H1 (cell line): Measurements from ENCODE around the gene TSC1. TPM values are rescaled to one million over a fixed set of nuclear protein-coding genes. Genes with fewer than 3 reads are reported as not detected.

Source experiments
- CHD1 ChIP-seq: IDR thresholded peaks from 2 replicates; pipeline ENCODE4 v1.6.1; 2012; ENCODE audit warnings: low read depth, low read length, improper control_type of control experiment
- JUND ChIP-seq: IDR thresholded peaks from 2 replicates; pipeline ENCODE4 v1.6.1; 2011; ENCODE audit warnings: mild to moderate bottlenecking, improper control_type of control experiment, low read length
- KDM1A ChIP-seq: fragments of 200-600, 300-600 bp; sonication (generic); IDR thresholded peaks from 2 replicates; pipeline ENCODE4 v1.7.1; 2016; ENCODE audit warnings: mild to moderate bottlenecking, low read length, borderline replicate concordance
- KDM5A ChIP-seq: fragments of 200-600 bp; IDR thresholded peaks from 2 replicates; pipeline ENCODE4 v1.7.1; 2012; ENCODE audit warnings: mild to moderate bottlenecking, low read length, inconsistent platforms, mixed read lengths
- POU5F1 ChIP-seq: IDR thresholded peaks from 2 replicates; pipeline ENCODE4 v1.6.1; 2011; ENCODE audit warnings: low read depth, mild to moderate bottlenecking, low read length, moderate library complexity
- polyA plus RNA-seq, 7 experiments: library from polyadenylated mRNA; depleted of rRNA in 3 of 7; stranded (reverse) in 5 of 7; unstranded in 2 of 7; fragments of >200 nt in 5 of 7; fragments of 200-250 nt in 2 of 7; gene quantifications; 1 replicate in 5 of 7; 2 replicates in 1 of 7; 4 replicates in 1 of 7; pipeline versions ENCODE4 v1.2.1 to v1.2.3, GENCODE V29; 2011 to 2013; ENCODE audit warnings: missing spikeins in 2 of 7, mixed read lengths in 2 of 7
- total RNA-seq: library from RNA; stranded (reverse); fragmentation: NEBNext Ultra II Directional; extraction: Animal tissue kit (Norgen Biotek cat#: 25700); gene quantifications from 2 replicates; pipeline ENCODE4 v1.2.1, GENCODE V29; 2021

TSC1 gene
- total and polyA plus RNA-seq, 2 of the 8 experiments (the other 6 are each of a cell fraction or from before 2014, with no cell fraction given): 37.2 to 46.0 TPM

DNA sequence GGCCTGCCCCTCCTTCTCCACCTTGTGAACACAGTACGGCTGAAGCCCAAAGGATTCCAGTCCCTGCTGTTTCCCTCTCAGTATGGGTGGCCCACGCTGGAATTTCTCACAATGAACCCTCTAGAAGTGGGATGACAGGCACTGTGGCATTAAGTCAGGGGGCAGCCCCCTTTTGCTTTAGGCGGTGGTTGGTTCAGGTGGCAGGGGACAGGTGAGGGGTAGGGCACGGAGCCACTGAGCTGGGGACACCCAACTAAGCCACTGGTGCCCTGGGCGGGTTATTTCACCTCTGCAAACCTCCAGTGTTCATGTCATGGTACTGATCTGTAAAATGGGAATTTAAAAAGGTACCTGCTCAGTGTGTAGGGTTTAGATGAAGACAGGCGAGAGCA is 58.1 kb downstream of the TSC1 start (continued):
- TF ChIP-seq KDM1A (no peak), KDM5A (no peak), POU5F1 (no peak), JUND (no peak), CHD1 (no peak)
